A673 (cell line): ENCODE measurements around the gene SMAP2. TPM values are rescaled to one million over a fixed set of nuclear protein-coding genes. Genes with fewer than 3 reads are reported as not detected.

Source experiments
- BruUV-seq: library from RNA; stranded (reverse); fragments of 400-500 nt; replicated peaks from 2 replicates; lab custom pipeline; 2021; lab: Mats Ljungman, UMichigan
- CTCF ChIA-PET: fragments of 300-600 bp; sonication (Branson Sonifier 250); formaldehyde crosslinking; loops from one replicate; lab custom pipeline; 2022; ENCODE audit warnings: antibody characterized with exemption; lab: Charles Lee
- POLR2A ChIA-PET: fragments of 300-600 bp; sonication (Branson Sonifier 250); formaldehyde crosslinking; loops from one replicate; lab custom pipeline; 2022; ENCODE audit warnings: antibody characterized with exemption; ENCODE audit not compliant: low non-redundant PET; lab: Charles Lee
- DNase-seq: peaks from one replicate; pipeline ENCODE4 v3.0.0-alpha.2; 2015; ENCODE audit warnings: low spot score
- H3K27ac ChIP-seq: fragments of 200-600 bp; sonication (generic); 2 replicates; pipeline ENCODE4 v1.5.1; 2016; ENCODE audit warnings: mixed run types, low read depth, mild to moderate bottlenecking, mixed read lengths, antibody characterized with exemption, low read length; ENCODE audit not compliant: poor library complexity, severe bottlenecking
- H3K27me3 ChIP-seq: fragments of 200-600 bp; sonication (generic); replicated peaks from 2 replicates; pipeline ENCODE4 v1.6.1; 2017; ENCODE audit warnings: mixed run types, low read depth, mild to moderate bottlenecking, mixed read lengths, antibody characterized with exemption, low read length; ENCODE audit not compliant: insufficient read depth, poor library complexity
- H3K36me3 ChIP-seq: fragments of 200-600 bp; sonication (generic); 2 replicates; pipeline ENCODE4 v1.6.1; 2016; ENCODE audit warnings: mixed run types, mild to moderate bottlenecking, mixed read lengths, antibody characterized with exemption, low read length; ENCODE audit not compliant: insufficient read depth, poor library complexity, severe bottlenecking
- H3K4me1 ChIP-seq: fragments of 200-600 bp; sonication (generic); 2 replicates; pipeline ENCODE4 v1.6.1; 2017; ENCODE audit warnings: mixed run types, mild to moderate bottlenecking, mixed read lengths, antibody characterized with exemption, low read length; ENCODE audit not compliant: insufficient read depth, poor library complexity, severe bottlenecking
- H3K4me3 ChIP-seq: fragments of 200-600 bp; sonication (generic); 2 replicates; pipeline ENCODE4 v1.5.1; 2016; ENCODE audit warnings: low read depth, mixed run types, mild to moderate bottlenecking, mixed read lengths, low read length; ENCODE audit not compliant: poor library complexity, severe bottlenecking
- H3K9me3 ChIP-seq: fragments of 200-600 bp; sonication (generic); 2 replicates; pipeline ENCODE4 v1.6.1; 2016; ENCODE audit warnings: mixed run types, low read depth, mild to moderate bottlenecking, mixed read lengths, antibody characterized with exemption, low read length; ENCODE audit not compliant: poor library complexity, severe bottlenecking
- CTCF ChIP-seq: fragments of 300-800, 200-600 bp; sonication (generic); conservative IDR thresholded peaks from 2 replicates; pipeline ENCODE4 v1.5.1; 2017; ENCODE audit warnings: low read depth, mild to moderate bottlenecking, antibody characterized with exemption, low read length, moderate library complexity, mixed read lengths
- EZH2 ChIP-seq: fragments of 200-600 bp; sonication (generic); IDR thresholded peaks from 2 replicates; pipeline ENCODE4 v1.6.1; 2017; ENCODE audit warnings: borderline replicate concordance, low read depth, mild to moderate bottlenecking, mixed read lengths, antibody characterized with exemption, low read length; ENCODE audit not compliant: poor library complexity, severe bottlenecking
- intact Hi-C: fragments of 100-400 bp; cut with micrococcal nuclease; formaldehyde crosslinking; loops from one replicate; pipeline ENCODE4 v1.10.0; 2022; ENCODE audit not compliant: unreplicated experiment
- total RNA-seq: library from RNA; stranded (reverse); gene quantifications from 2 replicates; pipeline ENCODE4 v1.2.3, GENCODE V29; 2021

The SMAP2 gene
- total RNA-seq, 1 experiment from 2014 or later = 58.5 TPM

- no peak for DNase-seq
- Histone ChIP-seq H3K4me3 (no peak overlapping the region), H3K36me3 (no peaks in the 10 kb centered on the region), H3K27ac (no peak overlapping the region), H3K27me3 (no peaks in the 10 kb centered on the region), H3K9me3 (peaks cover 9% of the 10 kb centered on the region), H3K4me1 (no peaks in the 10 kb centered on the region)
- no peak for TF ChIP-seq EZH2
- TF ChIP-seq CTCF = no peak
- BruUV-seq = no TSS peak
- POLR2A ChIA-PET = no interaction called here
- intact Hi-C loops = no loop called here
- CTCF ChIA-PET = no interaction called here
Measured at GRCh38 chr1:40353082-40353481, 20.4 kb upstream of the SMAP2 start.

- intact Hi-C loops = no loop called here
- peaks cover 3% of the 10 kb centered on the region for H3K4me1 ChIP-seq
- ChIA-PET POLR2A (no interaction called here), CTCF (no interaction called here)
- no peak overlapping the region for H3K27ac ChIP-seq
- no peaks in the 10 kb centered on the region for H3K27me3 ChIP-seq
- TF ChIP-seq CTCF = no peak
- TF ChIP-seq EZH2 = no peak
- H3K4me3 ChIP-seq = no peak overlapping the region
- BruUV-seq = no TSS peak
- H3K9me3 ChIP-seq = peaks cover 10% of the 10 kb centered on the region
- H3K36me3 ChIP-seq = no peaks in the 10 kb centered on the region
- no peak for DNase-seq
Measured at GRCh38 chr1:40357625-40358024, 15.9 kb upstream of the SMAP2 start.

DNA sequence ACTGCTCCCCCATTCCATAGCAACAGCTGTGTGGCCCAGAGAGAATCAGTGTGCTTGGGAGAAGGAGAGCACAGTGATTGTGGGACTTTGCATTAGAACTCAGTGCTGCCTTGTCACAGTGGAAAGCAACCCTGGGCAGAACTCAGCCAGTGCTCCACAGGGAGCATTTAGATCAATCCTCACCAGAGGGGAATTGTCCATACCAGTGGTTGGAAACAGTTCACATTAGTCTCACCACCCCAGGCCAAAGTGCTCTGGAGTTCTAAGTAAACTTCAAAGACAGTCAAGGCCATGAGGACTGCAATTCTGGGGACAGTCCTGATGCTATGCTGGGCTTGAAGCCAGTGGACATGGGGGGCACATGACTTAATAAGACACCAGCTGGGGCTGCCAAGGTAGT is 12.9 kb upstream of the SMAP2 start:
- no peak overlapping the region for H3K4me3 ChIP-seq
- H3K4me1 ChIP-seq = peaks cover 17% of the 10 kb centered on the region
- no peaks in the 10 kb centered on the region for H3K27me3 ChIP-seq
- BruUV-seq = no TSS peak
- CTCF ChIA-PET = no interaction called here
- H3K27ac ChIP-seq = no peak overlapping the region
- TF ChIP-seq EZH2 = no peak
- TF ChIP-seq CTCF = no peak
- DNase-seq = no peak
- intact Hi-C loops = no loop called here
- POLR2A ChIA-PET = no interaction called here
- no peaks in the 10 kb centered on the region for H3K36me3 ChIP-seq
- H3K9me3 ChIP-seq = peaks cover 10% of the 10 kb centered on the region
